Stimulated activated CD8-positive, alpha-beta memory T cell treated with anti-CD3 and anti-CD28 coated beads, Interleukin-2, amount 100 ng/mL, for 1 hour (primary cell): Measurements from ENCODE around the gene GARIN5A.

Experiments
- DNase-seq, 2 donors: peaks; one replicate each; pipeline ENCODE4 v3.0.0-alpha.2; 2020; ENCODE audit warnings: low read depth in 2 of 2

Gene GARIN5A

DNA sequence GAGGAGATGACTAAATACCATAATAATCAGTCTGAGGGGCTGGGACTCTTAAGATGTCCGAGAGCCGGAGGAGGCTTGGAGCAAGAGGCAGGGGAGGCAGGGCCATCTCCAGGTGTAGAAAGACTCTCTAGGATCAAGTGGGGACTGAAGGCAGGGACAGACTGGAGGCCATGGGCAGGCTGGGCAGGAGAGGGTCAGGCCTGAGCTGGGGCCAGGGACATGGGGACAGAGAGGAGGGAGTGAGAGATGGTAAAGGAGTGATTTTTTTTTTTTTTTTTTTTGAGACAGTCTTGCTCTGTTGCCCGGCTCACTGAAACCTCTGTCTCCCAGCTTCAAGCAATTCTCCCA is 32.2 kb upstream of the GARIN5A start:
- DNase-seq = no peak

DNA sequence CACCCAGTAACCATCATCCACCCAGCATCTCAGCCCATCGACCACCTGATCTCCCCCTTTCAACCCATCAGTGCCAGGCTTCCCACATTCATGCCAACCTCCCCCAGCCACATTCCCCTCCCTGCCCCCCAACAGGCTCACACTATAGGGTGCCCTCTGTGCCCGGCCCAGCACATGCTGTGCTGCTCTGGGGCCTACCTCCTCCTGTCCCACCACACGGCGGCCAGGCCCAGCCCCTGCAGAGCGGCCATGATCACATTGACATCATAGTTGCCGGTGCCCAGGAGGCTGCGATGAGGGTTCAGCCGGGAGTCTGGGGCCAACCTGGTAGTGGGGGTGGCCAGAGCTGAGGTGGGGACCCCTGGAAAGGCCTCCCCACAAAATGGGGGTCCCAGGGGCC is 30.7 kb upstream of the GARIN5A start:
- DNase-seq = no peak

DNA sequence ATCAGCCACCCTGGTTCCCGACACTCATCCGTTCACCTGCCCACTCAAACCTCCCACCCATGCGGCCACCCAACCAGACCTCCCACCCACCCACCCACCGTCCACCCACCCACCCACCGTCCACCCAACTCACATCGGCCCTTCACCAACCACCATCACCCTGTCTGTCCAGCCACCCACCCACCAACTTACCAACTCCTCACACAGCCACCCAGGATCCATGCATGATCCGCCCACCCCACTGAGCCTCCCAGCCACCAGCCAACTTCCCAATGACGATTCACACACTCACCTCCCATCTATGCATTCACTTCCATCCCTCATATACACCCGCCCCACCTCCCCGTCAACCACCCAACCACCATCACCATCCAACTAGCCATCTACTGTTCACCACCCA is 30.1 kb upstream of the GARIN5A start:
- no peak for DNase-seq

DNA sequence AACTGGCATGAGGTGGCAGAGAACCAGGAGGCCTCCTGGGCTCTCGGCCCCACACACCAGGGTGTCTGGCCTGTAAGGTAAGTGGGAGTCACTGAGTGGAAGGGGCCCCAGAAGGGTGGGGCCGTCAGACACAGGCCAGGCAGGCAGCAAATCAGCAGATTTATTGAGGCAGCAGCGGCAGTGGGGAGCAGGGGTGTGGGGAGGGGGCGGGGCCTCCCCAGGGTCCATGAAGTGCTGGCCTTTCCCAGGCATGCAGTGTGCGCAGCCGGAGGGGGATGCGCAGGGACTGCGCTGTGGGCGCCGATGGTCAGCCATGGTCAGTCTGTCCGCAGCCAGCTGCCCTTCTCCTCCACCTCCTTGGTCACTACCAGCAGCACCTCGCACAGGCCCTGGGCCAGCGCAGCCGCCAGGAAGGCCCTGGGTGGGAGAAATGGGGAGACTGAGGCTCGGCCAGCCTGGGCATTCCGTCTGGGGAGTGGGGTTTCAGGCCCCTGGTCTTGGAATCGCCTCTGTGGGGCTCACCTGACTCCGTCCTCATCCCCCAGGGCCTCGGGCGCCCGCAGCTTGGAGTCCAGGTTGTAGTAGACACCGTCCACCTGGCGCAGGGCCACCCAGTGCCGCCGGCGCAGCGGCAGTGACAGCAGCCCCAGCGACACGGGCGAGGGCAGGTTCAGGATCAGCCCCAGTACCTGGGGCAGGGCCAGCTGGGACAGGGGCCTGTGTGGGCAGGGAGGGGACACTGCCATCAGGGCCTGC is 29.4 kb upstream of the GARIN5A start:
- no peak for DNase-seq

DNA sequence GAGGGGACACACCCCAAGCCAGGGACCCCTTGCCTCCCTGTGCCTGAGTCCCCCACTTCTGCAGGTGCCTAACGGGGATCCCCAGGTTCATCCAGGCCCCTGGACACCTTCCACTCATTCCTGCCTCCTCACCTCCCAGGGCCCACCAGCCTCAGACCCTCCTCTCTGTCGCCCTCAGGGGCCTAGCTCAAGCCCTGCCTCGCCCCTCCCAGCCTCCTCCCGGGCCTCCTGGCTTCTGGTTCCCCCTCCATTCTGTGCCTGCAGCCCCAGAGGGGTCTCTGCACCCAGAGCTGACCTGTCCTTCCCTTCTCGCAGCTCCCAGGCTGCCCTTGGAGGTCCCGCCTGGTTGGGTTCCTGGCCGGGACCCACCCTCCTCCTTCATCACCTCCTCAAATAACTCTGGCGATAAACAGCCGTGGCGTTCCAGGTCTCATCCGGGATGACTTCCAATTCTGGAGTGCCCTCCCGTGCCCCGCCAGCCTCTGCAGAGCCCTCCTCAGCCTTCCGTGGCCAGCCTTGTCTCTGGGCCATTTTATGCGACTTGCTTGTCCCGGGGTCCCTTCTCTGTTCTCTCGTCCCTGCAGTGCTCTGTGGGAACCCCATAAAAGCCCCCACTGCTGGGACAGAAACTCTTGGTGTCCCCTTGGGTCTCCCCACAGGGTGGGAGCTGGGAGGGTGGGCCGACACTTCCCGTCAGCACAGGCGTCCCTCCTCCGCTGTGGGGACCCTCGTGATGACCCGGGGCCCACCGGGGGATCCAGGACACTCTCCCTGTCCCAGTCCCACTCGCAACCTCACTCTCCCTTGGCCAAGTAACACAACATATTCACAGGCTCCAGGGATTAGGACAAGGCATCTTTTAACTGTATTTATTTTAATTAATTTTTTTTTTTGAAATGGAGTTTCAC is 25.2 kb upstream of the GARIN5A start:
- no peak for DNase-seq

DNA sequence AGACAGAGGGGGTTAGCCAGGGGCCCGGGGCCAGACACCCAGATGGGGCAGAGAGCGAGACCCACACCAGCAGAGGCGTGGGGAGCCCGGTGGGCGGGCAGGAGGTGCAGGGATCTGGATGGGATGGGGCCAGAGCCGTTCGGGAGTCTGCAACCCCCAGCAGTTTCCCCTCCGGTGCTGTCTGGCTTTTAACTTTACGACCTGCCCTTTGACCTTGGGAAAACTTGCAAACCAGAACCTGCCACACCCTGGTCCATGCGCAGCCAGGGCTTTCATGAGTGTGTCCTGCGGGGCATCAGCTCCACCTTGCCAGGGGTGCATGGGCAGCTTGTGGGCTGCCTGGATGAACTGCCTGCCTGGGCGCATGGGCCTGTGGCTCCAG is 24.5 kb upstream of the GARIN5A start:
- no peak for DNase-seq

DNA sequence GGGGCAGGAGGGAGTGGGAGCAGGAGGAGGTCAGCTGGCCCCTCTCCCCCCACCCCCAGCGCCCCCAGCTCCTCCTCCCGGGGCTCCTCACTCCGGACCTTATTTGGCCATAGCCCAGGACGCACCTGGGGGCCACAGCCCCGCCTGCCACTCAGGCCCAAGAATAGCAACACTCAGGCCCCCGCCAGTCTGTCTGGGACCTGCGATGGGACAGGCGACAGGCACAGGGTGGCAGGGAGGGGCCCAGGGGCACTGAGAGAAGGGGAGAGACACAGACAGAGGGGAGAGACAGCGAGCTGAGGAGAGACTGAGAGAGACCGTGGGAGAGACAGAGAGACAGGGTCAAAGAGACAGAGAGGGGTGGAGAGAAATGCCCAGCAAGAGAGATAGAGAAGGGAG is 24.1 kb upstream of the GARIN5A start:
- no peak for DNase-seq

DNA sequence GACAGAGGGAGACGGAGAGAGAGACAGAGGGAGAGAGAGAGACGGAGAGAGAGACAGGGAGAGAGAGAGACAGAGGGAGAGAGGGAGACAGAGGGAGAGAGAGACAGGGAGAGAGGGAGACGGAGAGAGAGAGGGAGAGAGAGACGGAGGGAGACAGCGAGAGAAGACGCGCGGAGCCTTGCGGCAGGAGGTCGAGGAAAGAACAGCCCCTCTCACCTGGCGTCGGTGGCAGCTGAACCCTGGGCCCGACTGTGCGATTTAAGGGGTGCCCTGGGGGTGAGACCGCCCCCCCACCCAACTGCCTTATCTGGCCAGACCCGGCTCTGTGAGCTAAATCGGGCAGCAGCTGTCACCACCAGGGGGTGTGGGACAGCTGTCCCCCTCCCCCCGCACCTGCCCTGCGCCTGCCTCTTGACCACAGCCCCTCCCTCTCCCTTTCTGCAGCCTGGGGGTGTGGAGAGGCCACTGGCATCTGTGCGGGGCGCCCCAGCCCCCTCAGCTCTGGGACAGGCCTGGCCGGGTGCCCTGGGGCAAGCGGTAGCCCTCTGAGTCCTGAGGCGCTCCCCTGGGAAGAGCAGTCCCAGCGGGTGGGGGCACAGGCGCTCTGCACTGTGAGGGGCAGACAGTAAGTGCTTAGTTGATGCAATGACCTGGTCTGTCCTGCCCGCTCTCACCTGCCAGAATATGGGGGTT is 23.6 kb upstream of the GARIN5A start:
- no peak for DNase-seq

DNA sequence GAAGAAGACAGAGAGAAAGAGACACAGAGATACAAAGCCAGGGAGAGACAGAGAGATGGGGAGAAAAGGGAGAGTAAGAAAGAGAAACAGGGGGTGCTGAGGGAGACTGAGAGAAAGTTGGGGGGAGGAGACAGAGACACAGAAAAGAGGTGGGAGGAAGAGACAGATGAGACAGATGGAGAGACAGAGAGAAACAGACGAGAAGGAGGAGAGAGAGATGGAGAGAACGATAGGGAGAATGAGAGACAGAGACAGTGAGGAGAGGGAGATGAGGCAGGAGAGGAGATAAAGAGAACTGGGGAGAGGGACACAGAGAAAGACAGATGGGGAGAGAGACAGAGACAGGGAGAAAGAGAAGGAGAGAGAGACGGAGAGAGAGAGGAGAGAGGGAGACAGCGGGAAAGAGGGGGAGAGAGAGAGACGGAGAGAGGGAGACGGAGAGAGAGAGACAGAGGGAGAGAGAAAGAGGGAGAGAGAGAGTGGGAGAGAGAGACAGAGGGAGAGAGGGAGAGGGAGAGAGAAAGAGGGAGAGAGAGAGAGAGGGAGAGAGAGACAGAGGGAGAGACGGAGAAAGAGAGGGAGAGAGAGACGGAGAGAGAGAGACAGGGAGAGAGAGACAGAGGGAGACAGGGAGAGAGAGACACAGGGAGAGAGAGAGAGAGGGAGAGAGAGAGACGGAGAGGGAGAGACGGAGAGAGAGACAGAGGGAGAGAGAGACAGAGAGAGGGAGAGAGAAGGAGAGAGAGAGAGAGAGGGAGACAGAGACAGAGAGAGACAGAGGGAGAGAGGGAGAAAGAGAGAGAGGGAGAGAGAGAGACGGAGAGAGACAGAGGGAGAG is 21.8 kb upstream of the GARIN5A start:
- DNase-seq = no peak

DNA sequence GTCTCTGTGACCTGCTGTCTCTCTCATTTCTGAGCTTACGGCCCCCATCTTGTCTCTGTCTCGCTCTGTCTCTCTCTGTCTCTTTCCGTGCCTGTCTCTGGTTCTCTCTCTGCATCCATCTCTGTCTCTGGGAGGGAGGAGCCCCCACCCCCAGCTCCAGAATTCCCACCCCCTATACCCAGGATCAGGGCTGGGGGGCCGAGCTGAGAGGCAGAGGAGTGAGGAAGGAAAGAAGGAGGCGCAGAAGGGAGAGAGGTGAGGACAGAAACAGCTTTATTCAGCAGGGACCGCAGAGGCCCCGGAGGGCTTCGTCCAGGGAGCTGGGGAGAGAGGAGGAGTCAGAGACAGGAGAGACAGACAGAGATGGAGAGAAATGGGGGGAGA is 20.4 kb upstream of the GARIN5A start:
- DNase-seq = no peak

DNA sequence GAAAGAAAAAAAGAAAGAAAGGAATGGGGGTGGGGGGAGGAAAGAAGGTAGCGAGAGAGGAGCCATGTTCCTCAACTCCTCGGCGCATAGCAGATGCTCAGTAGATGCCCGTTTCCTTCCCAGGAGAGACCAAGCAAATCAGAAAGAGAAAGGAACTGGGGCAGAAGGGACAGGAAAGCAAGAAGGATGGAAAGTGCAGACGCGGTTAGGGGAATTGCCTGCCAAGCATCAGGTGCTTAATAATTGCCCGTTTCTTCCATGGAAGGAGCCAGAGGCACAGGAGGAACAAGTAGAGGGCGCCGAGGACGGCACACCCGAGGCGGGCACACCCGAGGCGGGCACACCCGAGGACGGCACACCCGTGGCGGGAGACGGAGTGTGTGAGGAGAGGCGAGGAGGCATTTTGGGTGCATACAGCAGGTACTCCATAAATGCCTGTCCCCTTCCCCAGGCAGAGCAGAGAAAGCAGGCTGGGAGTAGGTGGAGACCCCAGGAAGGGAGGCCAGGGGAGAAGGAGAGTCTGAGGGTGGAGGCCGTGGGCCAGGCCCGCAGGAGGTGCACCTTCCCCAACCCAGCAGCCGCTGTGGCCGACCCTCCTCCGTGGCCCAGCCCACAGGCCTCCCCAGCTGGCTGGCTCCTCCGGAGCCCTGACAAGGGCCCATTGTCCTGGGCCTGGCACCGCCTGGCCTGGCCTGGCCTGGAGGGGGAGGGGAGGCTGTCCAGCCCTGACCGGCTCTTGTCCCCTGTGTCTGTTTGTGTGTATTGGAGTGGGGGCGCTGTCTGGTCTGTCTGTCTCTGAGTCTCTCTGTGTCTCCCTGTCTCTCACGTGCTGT is 19.8 kb upstream of the GARIN5A start:
- DNase-seq = no peak

DNA sequence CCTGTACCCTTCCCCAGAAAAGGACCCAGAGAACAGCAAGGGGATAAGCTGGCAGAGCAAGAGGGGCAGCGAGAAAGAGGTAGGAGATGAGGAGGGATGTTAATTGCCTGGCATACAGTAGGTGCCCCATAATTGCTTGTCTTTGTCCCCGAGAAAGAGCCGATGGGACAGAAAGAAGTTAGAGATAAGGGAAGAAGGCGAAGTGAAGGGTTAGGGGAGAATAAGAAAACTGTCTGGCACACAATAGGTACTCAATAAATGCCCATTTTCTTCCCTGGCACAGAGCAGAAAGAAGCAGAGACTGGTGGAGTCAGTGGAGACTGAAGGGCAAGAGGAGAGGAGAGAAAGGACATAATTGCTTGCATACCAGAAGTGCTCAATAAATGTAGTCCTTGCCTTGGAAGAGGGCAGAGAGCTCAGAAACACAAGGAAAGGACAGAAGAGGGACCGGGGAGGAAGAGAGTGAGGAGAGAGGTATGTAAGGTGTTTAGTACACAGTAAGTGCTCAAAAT is 18.4 kb upstream of the GARIN5A start:
- no peak for DNase-seq

DNA sequence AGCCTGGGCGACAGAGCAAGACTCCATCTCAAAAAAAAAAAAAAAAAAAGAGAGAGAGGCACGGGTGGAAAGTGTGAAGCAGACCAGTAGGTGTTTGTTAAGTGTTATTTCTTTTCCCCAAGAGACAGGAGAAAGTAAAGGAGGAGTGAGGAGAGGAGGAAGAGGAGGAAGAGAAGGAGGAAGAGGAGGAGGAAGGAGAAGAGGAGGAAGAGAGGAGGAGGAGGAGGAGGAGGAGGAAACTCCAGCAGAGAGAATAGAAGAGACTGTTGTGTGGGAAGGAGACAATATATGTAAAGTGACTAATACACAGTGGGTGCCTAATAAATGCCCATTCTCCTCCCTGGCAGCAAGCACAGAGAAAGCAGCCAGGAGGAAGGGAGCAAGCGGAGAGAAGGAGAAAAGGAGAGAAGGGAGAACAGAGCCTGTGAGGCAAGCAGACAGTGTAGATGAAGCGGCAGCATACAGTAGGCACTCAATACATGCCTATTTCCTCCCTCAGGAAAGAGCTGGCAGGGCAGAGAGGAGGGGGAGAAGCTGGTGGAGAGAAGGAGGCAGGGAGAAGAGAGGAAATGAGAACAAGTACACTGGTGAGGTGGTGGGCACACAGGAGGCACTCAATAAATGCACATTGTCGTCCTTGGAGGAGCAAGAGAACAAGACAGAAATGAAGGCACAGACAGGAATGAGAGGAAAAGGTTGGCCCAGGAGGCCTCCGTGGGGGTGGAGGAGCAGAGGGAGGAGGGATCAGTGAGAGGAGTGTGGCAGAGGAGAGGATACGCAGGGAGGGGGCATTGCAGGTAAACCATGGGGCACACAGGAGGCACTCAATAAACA is 17.8 kb upstream of the GARIN5A start:
- no peak for DNase-seq

DNA sequence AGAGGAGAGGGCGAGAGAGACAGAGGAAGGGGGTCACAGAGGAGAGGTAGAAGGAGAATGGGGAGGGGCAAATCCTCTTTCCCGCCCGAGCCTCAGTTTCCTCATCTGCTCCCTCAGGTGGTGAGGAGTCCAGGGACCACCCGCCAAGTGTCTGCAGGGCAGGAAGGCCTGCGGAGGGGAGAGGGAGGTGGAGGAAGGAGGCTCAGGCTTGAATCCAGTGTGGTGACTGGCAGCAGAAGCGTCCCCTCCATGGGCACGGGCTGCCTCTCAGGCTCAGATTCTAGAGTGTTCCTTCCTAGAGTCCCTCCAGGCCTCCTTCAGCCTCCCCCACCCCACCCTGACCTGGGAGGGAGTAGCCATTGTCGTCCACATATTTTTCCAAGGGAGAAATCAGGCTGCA is 16.5 kb upstream of the GARIN5A start:
- DNase-seq = no peak

DNA sequence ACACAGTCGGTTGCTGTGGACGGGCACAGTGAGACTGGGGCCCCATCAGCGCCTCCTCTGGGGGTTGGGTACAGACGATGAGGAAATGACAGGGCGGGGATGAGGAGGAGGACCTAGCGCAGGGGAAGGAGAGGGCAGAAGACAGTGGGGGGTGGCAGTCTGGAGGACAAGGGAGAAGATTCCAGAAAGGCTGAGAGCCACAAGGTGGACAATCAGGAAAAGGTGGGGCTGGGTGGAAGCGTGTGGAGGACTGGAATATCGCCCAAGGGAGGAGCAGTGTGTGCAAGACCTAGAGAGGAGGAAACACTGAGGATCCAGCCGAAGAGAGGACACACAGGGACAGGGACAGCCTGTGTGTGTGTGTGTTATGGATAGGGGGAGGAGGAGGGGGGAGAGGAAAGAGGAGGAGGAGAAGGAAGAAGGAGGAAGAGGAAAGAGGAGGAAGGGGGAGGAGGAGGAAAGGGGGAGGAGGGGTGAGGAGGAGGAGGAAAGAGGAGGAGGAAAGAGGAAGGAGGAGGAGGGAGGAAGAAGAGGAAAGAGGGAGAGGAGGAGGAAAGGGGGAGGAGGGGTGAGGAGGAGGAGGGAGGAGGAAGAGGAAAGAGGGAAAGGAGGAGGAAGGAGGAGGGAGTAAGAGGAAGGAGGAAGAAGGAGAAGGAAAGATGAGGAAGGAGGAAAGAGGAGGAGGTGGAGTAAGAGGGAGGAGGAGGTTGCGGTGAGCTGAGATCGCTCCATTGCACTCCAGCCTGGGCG is 15.8 kb upstream of the GARIN5A start:
- no peak for DNase-seq

DNA sequence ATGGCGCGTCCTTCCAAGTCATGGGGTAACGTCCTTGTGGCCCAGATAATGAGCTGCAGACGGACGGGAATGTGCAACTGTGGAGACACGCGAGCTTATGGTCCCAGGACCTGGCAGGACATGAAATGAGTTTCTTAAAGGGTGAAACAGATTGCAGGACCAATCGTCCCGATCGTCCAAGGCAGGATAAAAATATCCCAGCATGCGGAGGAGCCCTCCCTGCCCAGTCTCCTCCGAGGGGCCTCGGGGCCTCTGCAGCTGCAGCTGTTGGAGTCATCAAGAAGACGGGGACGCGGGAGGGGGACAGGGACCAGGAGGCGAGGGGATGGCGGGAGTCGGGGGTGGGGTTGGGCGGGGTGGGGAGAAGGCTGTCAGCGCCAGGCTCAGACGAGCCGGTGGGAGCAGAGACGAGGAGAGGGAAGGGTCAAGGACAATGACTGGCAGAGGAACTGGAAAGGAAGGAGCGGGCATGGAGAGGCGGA is 14.4 kb upstream of the GARIN5A start:
- DNase-seq = no peak

DNA sequence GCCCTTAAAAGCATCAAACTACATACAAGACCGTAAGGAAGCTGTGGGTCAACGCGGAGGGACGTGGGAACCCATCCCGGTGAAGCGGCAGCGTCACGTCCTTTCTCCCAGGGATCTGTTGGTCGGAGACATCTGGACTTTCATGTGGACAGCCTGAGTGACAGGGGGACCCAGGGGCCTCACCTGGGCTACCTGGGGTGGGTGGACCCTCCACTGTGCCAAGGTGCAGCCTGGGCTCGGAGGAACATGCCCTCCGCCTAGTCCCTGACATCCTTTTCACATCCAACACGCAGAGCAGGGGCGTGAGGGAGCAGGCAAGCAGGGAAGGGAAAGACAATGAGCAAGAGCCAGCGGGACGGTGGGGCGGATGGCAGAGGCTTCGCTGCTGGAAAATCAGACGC is 13.8 kb upstream of the GARIN5A start:
- no peak for DNase-seq

DNA sequence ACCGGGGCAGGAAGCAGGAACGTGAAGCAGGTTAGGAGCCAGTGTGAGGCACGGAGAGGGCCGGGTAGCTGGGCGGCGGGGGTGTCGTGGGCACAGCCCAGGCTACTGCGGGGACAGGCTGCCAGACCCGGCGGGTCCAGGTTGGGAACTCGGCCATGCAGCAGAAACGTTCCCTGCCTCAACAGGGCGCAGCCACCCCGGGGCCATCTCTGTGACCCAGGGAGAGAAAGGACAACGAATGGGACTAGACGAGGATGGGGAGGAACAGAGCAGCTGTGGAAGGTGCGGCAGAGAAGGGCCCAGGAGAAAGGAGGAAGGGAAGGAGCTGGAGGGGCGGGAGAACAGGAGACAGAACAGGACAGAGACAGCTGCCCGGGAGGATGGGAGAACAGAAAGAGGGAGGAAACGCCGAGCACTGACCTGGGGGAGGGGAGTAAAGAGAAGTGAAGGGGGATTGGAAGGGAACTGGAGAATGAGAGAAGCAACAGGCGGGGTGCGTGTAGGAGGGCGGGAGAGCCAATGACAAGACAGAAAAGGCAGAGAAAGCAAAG is 12.9 kb upstream of the GARIN5A start:
- no peak for DNase-seq
